EL (cell line): ENCODE results near the gene ATF6.
A peak's percentile ranks its signal among the peaks of the same experiment; 100 is the strongest.

ENCODE experiments used
- DNase-seq: peaks from one replicate; pipeline ENCODE4 v3.0.0-alpha.2; 2016

The ATF6 gene

GRCh38 chr1:161978011-161978790, 212.1 kb downstream of the ATF6 start:
- DNase-seq: no peak

GRCh38 chr1:161981126-161981525, 215.0 kb downstream of the ATF6 start:
- no peak for DNase-seq

- DNase-seq: no peak
Observed at GRCh38 chr1:161981735-161982506, 215.8 kb downstream of the ATF6 start.

GRCh38 chr1:161982507-161982895, 216.4 kb downstream of the ATF6 start:
- no peak for DNase-seq

GRCh38 chr1:161982917-161983316, 216.8 kb downstream of the ATF6 start:
- DNase-seq: no peak

GRCh38 chr1:161983725-161984124, 217.6 kb downstream of the ATF6 start:
- no peak for DNase-seq

- no peak for DNase-seq
Observed at GRCh38 chr1:161985301-161985822, 219.2 kb downstream of the ATF6 start.

- DNase-seq: no peak
Observed at GRCh38 chr1:161986328-161986727, 220.2 kb downstream of the ATF6 start.

- DNase-seq: no peak
Observed at GRCh38 chr1:161987303-161987702, 221.2 kb downstream of the ATF6 start.

GRCh38 chr1:161987872-161988271, 221.8 kb downstream of the ATF6 start:
- DNase-seq: no peak

- no peak for DNase-seq
Observed at GRCh38 chr1:161988413-161988812, 222.3 kb downstream of the ATF6 start.

- DNase-seq: peak; percentile 70
Observed at GRCh38 chr1:161989108-161989507, 223.0 kb downstream of the ATF6 start.

- DNase-seq: no peak
Observed at GRCh38 chr1:161989786-161990185, 223.7 kb downstream of the ATF6 start.

- DNase-seq: no peak
Observed at GRCh38 chr1:161993576-161993975, 227.5 kb downstream of the ATF6 start.

- peak; percentile 75 for DNase-seq
Observed at GRCh38 chr1:161994175-161994668, 228.1 kb downstream of the ATF6 start.

GRCh38 chr1:161997152-161997551, 231.0 kb downstream of the ATF6 start:
- no peak for DNase-seq

- DNase-seq: peak; percentile 76
Observed at GRCh38 chr1:161998811-161999210, 232.7 kb downstream of the ATF6 start.

- no peak for DNase-seq
Observed at GRCh38 chr1:161999301-162000052, 233.4 kb downstream of the ATF6 start.

GRCh38 chr1:162000053-162000420, 233.9 kb downstream of the ATF6 start:
- no peak for DNase-seq

- DNase-seq: peak; percentile 99
Observed at GRCh38 chr1:162003061-162003829, 237.1 kb downstream of the ATF6 start.

GRCh38 chr1:162003830-162004215, 237.7 kb downstream of the ATF6 start:
- peak; percentile 96 for DNase-seq

- no peak for DNase-seq
Observed at GRCh38 chr1:162004441-162004950, 238.4 kb downstream of the ATF6 start.
